ENCODE results near the gene SYNJ2.

SYNJ2 gene

DNA sequence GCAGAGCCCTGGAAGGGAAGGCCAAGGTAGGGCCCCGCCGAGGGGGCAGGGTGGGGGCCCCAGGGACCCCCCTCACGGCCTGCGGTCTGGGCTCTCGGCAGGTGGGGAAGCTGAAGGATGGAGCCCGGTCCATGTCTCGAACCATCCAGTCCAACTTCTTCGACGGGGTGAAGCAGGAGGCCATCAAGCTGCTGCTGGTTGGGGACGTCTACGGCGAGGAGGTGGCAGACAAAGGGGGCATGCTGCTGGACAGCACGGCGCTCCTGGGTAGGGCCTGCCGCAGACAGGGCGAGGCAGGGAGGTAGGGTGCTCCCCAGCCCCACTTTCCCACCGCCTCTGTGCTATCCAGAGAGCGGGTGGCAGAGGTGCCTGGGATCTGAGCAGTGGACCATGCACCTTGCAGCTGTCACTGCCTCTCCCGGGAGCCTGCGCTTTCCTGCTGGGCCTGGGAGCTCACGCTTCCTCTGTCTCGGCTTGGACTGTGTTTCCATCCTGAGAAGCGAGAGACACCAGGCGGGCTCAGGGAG lies 83.1 kb downstream of the SYNJ2 start:
- no peak for DNase-seq

DNA sequence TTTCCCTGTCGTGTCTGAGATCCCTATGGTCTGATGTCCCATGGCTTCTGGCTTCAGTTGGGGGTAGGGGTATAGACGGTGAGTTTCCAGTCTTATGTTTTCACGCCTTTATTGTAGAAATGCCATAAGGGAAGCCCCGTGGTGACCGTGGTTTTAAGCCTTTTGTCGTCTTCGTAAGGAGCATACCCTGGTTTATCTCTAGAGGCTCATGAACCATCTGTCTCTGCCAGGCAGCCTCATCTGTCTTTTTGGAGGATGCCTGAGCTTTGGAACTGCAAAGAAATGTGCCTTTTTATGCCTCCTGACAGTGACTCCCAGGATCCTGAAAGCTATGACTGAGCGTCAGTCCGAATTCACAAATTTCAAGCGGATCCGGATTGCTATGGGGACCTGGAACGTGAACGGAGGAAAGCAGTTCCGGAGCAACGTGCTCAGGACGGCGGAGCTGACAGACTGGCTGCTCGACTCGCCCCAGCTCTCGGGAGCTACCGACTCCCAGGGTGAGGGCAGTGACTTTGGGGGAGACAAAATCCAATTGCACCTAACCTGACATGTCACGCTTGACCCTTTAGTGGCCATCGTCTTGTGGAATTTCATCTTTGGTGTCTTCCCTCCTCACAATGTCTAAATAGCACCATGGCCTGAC lies 84.6 kb downstream of the SYNJ2 start:
- DNase-seq: no peak

DNA sequence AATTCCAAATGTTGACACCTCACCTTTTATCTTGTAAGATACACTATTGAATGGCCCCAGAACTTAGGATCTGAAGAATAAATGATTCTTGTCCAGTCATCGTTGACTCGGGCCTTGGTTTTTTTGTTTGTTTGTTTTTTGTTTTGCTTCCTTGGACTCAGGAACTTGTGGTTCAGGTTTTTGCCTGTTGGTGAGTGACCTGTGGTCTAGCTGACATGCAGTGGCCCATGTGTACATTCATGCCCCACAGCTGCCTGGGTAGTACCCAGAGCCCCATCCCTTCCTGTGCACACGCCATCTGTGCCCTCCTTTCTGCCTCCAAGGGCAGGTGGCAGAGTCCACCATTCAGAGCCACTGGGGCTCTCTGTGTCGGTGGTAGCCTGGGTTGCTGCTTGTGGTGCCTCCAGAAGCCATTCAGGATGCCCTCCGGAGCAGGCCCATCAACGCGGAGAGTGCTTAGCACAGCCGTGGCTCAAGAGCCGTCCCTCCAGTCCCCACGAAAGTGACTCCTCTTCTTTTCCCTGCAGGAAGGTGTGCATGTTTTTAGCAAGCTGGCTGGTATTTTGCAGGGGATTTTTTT lies 85.9 kb downstream of the SYNJ2 start:
- no peak for DNase-seq

DNA sequence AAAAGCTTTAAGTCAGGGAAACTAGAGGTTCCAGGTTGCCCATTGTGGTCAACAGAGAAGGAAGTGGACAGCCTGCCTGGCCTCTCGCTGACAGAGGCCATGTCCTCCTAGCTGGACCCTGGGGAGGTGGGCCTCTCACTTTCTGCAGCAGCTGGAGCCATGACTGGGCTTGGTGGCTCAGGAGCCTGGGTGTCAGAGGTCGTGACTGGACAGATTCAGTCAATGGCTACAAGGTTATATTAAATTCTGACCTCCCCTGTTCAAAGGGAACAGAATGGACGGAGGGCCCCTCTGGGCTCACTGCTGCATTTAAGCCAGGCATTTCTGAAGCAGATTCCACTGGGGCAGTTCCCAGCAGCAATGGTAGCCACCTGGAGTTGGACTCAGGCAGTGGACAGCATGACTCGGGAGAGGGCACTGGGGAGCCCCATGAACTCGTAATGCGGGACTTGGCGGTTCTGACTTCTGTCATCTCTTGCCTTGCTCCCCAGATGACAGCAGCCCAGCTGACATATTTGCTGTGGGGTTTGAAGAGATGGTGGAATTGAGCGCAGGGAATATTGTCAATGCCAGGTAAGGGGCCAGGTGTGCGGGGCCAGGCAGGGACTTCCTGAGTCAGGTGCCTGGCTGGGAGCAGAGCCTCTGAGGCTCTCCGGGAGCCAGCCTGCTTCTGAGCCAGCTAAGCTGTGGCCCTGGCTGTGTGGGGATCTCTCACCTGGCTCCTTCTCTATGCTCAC lies 86.7 kb downstream of the SYNJ2 start:
- no peak for DNase-seq

DNA sequence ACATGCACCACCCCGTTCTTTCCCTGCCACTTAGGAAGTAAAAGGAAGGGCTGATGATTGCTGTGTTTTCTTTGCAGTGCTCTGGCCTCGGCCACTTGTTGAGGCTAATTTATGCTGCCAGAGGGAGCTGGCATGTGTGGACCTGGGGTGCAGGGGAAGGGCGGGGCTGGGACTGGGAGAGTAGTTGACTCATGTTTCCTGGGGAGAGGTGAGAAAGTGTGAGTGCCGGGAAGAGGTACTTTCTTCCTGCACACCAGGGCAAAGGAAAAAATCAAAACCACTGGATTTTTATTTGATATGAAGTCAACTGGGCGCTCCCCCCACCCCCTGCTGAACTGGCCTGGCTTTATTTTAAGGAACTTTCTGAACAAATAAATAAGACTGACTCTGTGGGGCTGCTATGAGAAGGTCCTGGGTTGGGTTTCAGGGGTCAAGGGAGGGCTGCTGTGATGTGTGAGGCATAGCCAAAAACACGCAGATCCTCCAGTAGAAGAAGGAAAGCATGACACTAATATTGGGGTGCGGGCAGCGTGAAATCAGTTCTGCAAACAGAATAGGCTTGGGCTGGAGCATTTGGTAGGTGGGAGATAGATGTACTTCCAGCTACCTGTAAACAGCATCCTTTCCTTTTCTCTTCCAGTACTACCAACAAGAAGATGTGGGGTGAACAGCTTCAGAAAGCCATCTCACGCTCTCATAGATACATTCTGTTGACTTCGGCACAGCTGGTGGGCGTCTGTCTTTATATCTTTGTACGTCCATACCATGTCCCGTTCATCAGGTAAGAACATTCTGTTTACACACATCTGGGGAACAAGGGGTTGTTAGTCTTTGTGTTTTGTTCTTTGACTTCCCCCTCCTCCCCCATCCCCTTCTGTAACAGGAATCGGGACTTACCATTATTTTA lies 87.5 kb downstream of the SYNJ2 start:
- no peak for DNase-seq

DNA sequence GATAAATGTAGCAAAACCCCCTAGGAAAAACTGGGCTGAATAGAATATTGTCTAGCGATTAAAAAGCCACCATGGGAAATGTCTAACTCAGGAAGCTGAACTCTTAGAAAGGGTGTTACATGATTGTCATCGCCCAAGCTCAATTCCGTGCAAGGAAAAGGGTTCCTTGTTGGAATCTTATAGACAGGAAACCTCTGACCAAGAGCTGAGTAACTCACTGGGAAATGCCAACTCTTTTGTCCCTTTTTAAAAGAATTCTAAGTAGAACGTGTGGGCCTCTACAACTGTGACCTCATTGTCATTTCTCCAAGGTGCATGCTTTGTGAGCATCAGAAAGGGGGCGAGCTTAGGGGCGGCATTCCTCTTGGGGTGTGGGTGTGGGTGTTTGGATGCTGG lies 88.1 kb downstream of the SYNJ2 start:
- no peak for DNase-seq

DNA sequence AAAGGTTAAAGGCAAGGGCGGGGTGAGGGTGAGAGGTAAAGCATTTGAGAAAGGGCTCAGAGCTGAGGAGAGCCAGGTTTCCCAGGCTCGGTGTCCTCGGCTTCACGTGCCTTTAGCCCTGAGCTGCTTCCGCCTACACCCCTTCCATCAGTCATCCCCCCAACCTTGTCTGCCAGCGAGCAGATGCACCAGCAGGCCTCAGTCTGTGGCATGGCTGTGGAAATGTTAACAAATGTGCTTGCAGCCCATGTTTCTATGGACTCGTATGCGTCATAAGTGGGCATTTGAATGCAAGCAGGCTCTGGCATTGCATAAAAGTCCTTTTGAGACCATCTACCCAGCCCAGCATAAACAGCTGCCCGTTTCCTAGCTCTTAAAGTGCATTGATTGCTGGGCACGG lies 88.8 kb downstream of the SYNJ2 start:
- DNase-seq: no peak

DNA sequence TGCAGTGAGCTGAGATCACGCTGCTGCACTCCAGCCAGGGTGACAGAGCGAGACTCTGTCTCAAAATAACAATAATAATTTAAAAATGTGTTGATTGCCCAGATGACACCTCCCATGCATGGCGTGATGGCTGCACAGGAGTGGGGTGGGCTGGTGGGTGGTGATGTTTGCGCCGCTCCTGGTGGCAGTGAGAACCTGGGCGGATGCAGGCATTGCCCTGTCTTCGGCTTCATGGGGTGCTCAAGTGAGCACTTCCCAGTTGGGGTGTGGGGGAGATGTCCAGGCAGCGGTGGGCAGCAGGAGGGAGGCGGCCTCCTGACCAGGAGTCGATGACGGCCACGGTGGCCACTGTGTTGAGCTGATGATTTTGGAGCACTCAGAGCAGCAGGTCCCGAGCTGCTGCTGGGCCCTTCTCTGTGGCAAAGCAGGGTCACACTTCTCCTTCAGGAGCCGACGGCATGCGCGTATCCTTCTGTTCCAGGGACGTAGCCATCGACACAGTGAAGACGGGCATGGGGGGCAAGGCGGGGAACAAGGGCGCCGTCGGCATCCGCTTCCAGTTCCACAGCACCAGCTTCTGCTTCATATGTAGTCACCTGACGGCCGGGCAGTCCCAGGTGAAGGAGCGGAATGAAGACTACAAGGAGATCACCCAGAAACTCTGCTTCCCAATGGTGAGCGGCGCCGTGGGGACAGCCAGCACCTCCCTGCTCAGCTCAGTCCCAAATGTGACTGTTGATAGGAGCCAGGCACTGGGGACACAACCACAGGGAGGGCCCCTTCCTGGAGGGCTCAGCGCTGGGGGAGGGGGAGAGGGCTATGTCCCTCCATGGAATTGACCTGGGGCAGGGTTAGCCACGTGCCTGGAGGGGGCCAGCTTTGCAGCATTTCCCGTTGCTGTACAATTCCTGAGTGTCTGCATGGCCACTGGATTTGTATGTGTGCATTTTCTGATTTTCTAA lies 89.7 kb downstream of the SYNJ2 start:
- no peak for DNase-seq

DNA sequence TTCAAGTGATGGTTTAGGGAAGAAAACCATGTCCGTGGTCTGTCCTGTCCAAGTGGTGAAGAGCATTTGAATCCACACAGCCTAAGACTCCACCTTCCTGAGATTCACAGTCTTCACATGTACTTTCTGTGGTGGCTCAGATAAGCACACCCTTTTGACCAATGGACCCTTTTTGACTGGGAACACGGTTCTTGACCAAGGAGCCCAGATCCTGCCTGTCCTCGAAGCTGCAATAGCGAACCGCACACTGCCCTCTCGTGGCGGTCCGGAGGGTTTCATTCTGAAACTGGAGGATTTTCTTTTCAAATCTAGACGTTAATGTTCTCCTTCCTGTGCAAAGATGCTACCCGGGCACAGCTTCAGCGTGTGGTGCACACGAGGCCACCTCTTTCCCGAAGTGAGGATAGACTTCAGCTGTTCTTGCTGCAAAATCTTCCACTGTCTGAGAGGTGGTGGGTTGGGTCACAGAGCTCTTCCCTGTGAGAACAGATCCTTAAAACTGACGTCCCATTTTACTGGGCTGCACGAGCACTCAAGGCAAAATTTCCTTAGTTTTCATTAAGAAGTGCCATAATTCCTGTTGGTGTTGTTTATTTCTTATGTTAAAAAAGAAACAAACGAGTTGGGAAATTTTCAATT lies 90.5 kb downstream of the SYNJ2 start:
- DNase-seq: no peak

DNA sequence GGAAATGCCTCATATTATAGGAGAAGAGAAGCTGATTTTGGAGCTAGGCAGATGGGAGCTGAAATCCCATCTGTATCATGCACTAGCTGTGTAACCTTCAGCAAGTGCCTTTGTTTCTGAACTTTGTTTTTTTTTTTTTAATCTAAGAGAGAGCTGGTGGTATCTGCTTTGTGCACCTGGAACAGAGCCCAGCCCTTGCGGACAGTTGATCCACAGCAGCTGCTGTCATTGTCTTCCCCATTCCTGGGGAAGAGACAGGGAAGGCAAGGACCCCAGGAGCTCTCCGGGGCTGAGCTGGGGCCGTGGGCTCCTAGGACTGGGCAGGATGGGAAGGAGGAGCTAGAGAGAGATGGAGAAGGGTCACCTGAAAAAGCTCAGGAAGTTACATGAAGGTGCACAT lies 92.1 kb downstream of the SYNJ2 start:
- no peak for DNase-seq

DNA sequence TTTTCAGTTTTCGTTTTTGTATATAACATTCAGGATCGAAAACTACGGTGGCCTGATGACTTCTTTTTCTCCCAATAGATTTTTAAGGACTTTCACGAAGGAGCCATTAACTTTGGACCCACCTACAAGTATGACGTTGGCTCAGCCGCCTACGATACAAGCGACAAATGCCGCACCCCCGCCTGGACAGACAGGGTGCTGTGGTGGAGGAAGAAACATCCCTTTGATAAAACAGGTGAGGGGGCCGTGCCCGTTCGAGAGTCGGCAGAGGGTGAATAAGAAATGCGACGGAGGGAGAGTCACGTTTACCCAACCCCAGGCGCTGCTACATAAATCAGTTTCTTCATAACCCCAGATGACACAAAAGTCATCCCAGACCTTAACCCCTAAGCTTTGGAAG lies 94.9 kb downstream of the SYNJ2 start:
- DNase-seq: no peak

DNA sequence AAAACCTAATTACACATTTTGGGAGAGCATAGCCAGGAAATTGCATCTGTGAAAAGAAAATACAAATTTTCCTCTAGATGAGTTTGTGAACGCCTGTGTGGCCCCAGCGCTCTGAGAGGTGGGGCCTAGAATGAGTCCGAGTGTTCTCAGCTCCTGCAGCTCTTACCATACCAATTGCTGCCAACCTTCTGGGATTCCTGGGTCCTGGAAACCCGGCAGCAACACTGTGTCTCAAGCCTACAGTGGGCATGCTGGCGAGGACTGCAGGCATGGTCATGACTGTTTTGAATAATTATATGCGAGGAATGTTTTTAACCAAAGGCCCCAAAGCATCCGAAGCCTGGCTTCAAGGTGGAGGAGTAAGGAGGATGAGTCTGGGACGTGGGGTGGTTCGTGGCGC lies 96.0 kb downstream of the SYNJ2 start:
- DNase-seq: no peak

DNA sequence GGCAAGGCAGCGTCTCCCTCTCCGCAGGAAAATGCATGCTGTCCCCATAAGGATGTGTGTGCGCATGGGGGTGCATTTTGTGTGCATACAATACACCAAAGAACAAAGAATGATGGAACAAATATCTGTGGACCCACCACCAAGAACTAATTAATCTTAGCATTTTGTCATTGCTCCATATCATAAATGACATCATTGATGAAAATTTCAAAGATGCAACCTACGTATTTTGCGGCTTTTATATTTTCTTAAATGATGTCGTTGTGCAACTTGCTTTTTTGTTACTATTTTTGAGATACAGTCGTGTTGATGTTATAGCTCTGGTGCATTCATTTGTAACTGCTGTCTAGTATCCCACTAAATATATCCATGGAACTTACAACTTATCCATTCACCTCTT lies 96.7 kb downstream of the SYNJ2 start:
- DNase-seq: no peak

DNA sequence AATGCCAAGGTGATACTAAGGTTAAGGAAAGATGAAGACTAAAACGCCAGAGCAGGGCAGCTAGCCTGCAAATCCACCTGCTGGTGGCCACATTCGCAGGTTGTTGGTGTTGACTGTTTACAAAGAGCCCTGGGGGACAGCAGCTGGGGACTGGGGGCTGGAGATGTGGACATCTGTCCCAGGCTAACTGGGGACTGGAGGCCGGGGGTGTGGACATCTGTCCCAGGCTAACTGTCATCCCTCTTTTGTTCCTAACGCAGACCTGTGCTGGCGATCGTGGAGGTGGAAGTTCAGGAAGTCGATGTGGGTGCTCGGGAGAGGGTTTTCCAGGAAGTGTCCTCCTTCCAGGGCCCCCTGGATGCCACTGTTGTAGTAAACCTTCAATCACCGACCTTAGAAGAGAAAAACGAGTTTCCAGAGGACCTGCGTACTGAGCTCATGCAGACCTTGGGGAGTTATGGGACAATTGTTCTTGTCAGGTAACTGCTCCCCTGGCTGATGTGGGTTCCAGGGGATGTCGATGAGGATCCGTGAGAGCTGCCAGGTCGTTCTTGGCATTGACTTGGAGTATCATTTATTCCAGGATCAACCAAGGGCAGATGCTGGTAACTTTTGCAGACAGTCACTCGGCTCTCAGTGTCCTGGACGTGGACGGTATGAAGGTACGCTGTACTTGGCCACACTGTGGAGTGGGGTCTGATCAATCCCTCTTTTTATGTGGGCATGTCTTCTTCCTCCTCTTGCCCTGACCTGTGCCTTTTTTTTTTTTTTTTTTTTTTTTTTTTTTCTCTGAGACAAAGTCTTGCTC lies 99.4 kb downstream of the SYNJ2 start:
- DNase-seq: no peak

DNA sequence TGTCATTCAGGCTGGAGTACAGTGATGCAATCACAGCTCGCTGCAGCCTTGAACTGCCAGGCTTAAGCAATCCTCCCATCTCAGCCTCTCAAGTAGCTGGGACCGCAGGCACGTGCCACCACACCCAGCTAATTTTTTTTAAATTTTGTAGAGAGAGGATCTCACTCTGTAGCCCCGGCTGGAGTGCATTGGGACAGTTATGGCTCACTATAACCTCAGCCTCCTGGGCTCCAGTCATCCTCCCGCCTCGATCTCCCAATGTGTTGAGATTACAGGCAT lies 99.9 kb downstream of the SYNJ2 start:
- no peak for DNase-seq

DNA sequence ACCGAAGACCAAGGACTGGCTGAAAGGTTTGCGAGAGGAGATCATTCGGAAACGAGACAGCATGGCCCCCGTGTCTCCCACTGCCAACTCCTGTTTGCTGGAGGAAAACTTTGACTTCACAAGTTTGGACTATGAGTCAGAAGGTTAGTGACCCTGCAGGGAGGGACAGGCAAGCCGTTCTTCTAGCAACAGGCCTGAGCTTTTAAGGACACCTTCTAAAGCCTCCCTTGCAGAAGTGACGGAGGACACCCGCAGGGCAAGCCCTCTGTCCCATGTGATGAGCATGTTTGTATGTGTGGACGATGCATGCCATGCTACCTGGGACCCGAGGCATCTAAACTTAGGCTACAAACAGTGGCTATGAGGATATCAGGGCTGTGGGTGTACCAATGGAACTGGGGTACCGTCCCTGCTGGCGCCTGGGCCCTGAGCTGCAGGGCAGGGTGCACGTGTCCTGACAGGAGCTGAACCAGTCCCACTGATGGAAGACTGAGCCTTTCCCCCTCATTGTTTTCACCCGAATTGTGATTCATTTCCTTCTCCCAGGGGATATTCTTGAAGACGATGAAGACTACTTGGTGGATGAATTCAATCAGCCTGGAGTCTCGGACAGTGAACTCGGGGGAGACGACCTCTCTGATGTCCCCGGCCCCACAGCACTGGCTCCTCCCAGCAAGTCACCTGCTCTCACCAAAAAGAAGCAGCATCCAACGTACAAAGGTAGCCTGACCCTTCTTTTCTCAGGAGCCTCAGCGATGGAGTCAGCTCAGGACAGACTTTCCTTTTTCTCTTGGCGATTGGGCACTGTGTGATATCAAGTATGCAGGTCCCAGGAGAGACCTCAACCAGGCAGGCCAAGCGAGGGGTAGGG lies 102.0 kb downstream of the SYNJ2 start:
- DNase-seq: no peak

DNA sequence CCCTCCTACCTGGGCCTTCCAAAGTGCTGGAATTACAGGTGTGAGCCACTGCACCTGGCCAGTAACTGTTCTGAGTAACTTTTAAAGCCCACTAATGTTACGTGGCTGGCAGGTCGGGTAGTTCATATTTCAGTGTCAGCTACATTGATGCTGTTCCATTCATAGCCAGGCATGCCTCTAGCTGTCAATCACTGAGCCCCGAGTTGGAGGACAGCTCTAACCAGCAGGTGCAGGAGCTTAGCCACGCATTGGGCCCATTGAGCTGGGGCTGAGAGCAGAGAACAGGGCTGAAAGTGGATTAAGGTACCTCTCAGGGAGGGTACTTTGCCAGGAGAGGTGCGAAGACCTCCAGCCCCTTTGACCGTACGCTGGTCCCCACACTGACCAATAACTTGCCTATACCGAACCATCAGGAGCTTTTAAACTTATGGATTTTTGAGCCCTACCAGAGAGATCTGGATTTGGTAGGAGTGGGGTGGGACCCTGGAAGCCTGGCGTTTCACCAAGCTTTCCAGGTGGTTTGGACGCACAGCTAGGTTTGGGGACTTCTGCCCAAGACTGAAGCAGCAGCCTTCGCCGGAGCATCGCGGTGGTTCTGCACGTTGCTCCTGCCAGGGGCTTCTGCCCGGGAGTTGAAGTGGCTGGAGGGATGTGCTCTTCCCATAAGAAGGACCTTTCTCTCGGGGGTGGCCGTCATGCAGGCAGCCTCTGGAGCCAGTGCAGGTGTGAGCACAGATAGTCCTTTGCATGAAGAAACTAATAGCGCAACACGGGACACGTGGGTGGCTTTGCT lies 103.8 kb downstream of the SYNJ2 start:
- DNase-seq: no peak

DNA sequence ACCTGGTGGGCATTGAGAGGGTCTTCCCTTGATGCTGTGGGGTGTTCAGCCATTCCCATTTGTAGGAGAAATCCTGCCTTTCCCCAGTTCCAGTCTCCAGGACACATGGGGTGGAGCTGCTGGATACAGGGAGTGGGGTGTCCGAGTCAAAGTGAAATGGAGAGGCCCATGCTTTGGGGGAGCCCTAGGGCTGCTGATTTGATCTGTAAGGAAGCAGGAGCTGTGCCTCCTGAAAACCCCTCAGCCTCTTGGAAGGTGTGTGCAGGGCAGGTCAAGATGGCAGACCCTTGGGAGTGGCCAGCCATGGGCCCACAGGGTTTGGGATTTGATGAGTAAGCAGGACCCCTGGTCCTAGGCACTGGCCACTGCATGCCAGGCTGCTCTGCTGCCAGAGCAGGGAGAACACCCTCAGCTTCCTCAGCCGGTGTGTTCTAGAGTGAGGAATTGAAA lies 104.4 kb downstream of the SYNJ2 start:
- DNase-seq: no peak
